ENCODE results near the gene CENPP.

The CENPP gene

DNA sequence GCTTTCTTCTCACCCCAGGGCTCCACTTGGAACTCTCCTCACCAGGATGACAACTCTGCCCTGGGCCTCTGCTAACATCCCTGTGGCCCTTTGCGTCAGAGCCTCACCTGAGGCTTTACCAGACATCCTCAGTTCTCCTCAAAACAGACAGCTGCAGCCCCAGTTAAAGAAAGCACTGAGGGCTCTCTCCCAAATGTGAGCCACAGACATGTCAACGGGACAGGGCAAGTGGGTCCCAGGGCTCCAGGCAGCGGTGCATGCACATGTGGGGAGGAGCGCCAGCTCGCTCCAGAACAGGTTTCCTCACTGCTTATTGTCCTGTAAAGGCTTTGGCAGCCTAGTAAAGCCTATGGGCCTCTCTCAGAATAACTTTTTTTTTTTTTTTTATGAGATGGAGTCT lies 306.9 kb downstream of the CENPP start:
- H3K9ac ChIP-seq (ENCODE audit: low read length), result no peak overlapping the region
- no peaks in the 10 kb centered on the region for H3K27me3 ChIP-seq (replicated peaks; ENCODE audit: insufficient read depth, low read length)
- H3F3A ChIP-seq (ENCODE audit: insufficient read depth, low read length), result no peaks in the 10 kb centered on the region
- DNase-seq, result no peak
- no peak overlapping the region for H3K4me2 ChIP-seq (ENCODE audit: low read depth, low read length)
- no peaks in the 10 kb centered on the region for H4K20me1 ChIP-seq (ENCODE audit: insufficient read depth, low read length)
- H2AFZ ChIP-seq (ENCODE audit: low read length), result no peak overlapping the region
- H3K36me3 ChIP-seq (replicated peaks; ENCODE audit: insufficient read depth, low read length), result no peaks in the 10 kb centered on the region
- no peak overlapping the region for H3K27ac ChIP-seq (ENCODE audit: low read length)
- no peaks in the 10 kb centered on the region for H3K9me3 ChIP-seq (replicated peaks; ENCODE audit: insufficient read depth, low read length)
- no peak overlapping the region for H3K4me3 ChIP-seq (ENCODE audit: low read length)
- no peaks in the 10 kb centered on the region for H3K4me1 ChIP-seq (ENCODE audit: low read length)
- TF ChIP-seq EZH2 (optimal IDR thresholded peaks at IDR 0.05; ENCODE audit: low read depth, low read length) (no peak), EZH2phosphoT487 (IDR thresholded peaks at IDR 0.05; ENCODE audit: low read length) (no peak)
- TF ChIP-seq, protein P1, sequence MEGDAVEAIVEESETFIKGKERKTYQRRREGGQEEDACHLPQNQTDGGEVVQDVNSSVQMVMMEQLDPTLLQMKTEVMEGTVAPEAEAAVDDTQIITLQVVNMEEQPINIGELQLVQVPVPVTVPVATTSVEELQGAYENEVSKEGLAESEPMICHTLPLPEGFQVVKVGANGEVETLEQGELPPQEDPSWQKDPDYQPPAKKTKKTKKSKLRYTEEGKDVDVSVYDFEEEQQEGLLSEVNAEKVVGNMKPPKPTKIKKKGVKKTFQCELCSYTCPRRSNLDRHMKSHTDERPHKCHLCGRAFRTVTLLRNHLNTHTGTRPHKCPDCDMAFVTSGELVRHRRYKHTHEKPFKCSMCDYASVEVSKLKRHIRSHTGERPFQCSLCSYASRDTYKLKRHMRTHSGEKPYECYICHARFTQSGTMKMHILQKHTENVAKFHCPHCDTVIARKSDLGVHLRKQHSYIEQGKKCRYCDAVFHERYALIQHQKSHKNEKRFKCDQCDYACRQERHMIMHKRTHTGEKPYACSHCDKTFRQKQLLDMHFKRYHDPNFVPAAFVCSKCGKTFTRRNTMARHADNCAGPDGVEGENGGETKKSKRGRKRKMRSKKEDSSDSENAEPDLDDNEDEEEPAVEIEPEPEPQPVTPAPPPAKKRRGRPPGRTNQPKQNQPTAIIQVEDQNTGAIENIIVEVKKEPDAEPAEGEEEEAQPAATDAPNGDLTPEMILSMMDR (IDR thresholded peaks at IDR 0.05; ENCODE audit: low read length), result no peak
- no peaks in the 10 kb centered on the region for H3K79me2 ChIP-seq (ENCODE audit: low read length)
- no peaks in the 10 kb centered on the region for H3K9me2 ChIP-seq (replicated peaks; ENCODE audit: insufficient read depth, low read length)

DNA sequence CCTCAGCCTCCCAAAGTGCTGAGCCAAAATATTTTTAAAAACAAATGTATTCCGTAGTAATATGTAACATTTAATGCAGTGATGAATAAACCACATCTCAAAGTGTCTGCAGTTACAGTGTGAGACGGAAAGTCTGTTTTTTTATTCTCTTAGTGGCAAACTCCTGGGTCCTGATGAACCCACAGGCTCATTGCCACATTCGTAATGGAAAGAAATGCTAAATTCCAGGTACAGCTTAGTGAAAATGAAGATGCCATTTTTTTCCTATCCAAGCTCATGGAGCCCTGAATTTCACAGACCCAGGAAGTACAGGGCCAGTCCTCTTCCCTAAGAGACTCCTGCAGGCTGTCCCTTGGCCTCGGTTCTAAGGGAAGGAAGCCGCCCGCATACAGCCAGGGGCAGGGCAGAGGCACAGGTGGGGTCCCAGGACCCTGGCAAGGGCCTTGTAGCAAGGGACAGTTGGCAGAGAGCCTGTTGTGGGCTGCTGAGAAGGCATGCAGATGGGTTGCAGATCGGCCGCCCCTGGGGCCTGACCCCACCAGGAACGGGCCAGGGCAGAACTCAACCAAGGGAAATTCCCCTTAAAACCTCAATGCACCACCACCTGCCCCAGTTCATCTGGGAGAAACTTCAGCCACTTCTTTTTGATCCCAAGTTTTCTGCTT lies 308.0 kb downstream of the CENPP start:
- Histone ChIP-seq H4K20me1 (ENCODE audit: insufficient read depth, low read length) (no peaks in the 10 kb centered on the region), H3F3A (ENCODE audit: insufficient read depth, low read length) (no peaks in the 10 kb centered on the region), H3K4me2 (ENCODE audit: low read depth, low read length) (no peak overlapping the region), H3K27ac (ENCODE audit: low read length) (no peak overlapping the region), H3K4me3 (ENCODE audit: low read length) (no peak overlapping the region), H3K4me1 (ENCODE audit: low read length) (no peaks in the 10 kb centered on the region), H3K36me3 (replicated peaks; ENCODE audit: insufficient read depth, low read length) (no peaks in the 10 kb centered on the region), H3K9ac (ENCODE audit: low read length) (no peak overlapping the region), H3K9me3 (replicated peaks; ENCODE audit: insufficient read depth, low read length) (no peaks in the 10 kb centered on the region), H2AFZ (ENCODE audit: low read length) (no peak overlapping the region), H3K79me2 (ENCODE audit: low read length) (no peaks in the 10 kb centered on the region), H3K27me3 (replicated peaks; ENCODE audit: insufficient read depth, low read length) (no peaks in the 10 kb centered on the region), H3K9me2 (replicated peaks; ENCODE audit: insufficient read depth, low read length) (no peaks in the 10 kb centered on the region)
- no peak for DNase-seq
- TF ChIP-seq, protein P1 (IDR thresholded peaks at IDR 0.05; ENCODE audit: low read length), result no peak
- TF ChIP-seq EZH2 (optimal IDR thresholded peaks at IDR 0.05; ENCODE audit: low read depth, low read length), result no peak
- TF ChIP-seq EZH2phosphoT487 (IDR thresholded peaks at IDR 0.05; ENCODE audit: low read length), result no peak

DNA sequence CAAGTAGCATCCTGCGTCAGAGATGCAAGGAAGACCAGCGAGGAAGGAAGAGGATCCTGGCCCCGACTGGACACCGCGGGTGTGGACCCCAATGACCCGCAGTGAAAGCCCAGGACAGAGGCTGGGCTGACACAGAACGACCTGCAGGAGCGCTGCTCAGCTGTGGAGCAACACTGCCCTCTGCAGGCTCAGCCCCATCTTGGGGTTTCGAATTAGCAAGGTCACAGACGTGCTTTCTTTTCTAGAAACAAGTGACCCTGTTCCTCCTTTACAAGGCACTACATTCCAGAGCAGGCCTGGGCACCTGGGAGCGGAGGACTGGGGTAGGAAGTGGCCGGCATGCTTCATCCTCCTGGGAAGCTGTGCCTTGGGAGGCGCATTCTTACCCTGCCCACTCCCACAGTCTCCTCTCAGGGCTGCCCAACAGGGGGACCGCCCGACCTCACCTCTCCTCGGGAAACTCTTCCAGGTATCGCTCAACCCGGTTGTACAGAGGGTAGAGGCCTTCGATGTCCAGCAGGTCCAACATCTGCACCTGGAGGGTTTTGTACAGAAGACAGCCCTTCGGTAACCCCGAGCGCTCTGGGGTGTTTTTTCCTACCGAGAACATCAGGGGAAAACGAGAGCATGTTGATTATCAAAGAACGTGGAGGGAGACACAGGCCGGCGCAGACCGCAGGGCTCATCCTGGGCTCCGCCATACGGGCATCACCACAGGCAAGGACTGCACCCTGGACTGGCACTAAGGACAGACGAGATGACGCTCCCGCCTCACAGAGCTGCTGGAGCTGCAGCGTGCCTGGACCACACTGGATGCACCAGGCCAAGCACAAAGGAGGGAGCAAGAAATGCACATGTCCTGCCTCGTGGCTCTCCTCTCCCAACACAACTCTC lies 309.2 kb downstream of the CENPP start:
- Histone ChIP-seq H3K9me3 (replicated peaks; ENCODE audit: insufficient read depth, low read length) (no peaks in the 10 kb centered on the region), H3K27me3 (replicated peaks; ENCODE audit: insufficient read depth, low read length) (no peaks in the 10 kb centered on the region), H3F3A (ENCODE audit: insufficient read depth, low read length) (no peaks in the 10 kb centered on the region), H3K4me3 (ENCODE audit: low read length) (no peak overlapping the region), H2AFZ (ENCODE audit: low read length) (no peak overlapping the region), H3K36me3 (replicated peaks; ENCODE audit: insufficient read depth, low read length) (no peaks in the 10 kb centered on the region), H3K79me2 (ENCODE audit: low read length) (no peaks in the 10 kb centered on the region), H3K4me2 (ENCODE audit: low read depth, low read length) (no peak overlapping the region), H3K27ac (ENCODE audit: low read length) (no peak overlapping the region), H3K9ac (ENCODE audit: low read length) (no peak overlapping the region), H3K9me2 (replicated peaks; ENCODE audit: insufficient read depth, low read length) (no peaks in the 10 kb centered on the region), H4K20me1 (ENCODE audit: insufficient read depth, low read length) (no peaks in the 10 kb centered on the region), H3K4me1 (ENCODE audit: low read length) (no peaks in the 10 kb centered on the region)
- TF ChIP-seq EZH2phosphoT487 (IDR thresholded peaks at IDR 0.05; ENCODE audit: low read length), result no peak
- TF ChIP-seq, protein P1 (IDR thresholded peaks at IDR 0.05; ENCODE audit: low read length), result peak; percentile 98
- peak; percentile 71 for DNase-seq

All from MM.1S (cell line).